HEK293 (cell line): ENCODE results near the gene SDE2.
"Not testable (repeated sequence)": the region's sequence is repeated elsewhere in the genome, so short reads cannot be mapped to it uniquely, and the experiment has no call there.

Source experiments
- CTCF ChIA-PET: fragments of 350-600 bp; formaldehyde crosslinking; extraction: SDS; loops from one replicate; lab custom pipeline; 2021; ENCODE audit warnings: antibody characterized with exemption; lab: Yijun Ruan, JAX
- POLR2A ChIA-PET: fragments of 300-600 bp; formaldehyde crosslinking; extraction: SDS; loops from one replicate; lab custom pipeline; 2020; ENCODE audit warnings: antibody characterized with exemption, inconsistent platforms; lab: Yijun Ruan, JAX
- H3K27ac ChIP-seq: fragments of 200-500 bp; sonication (Bioruptor generic); 2 replicates; pipeline ENCODE4 v1.5.1; 2014; ENCODE audit warnings: low read depth, low read length, control low read depth, inconsistent platforms; ENCODE audit errors: extremely low read depth
- H3K36me3 ChIP-seq, 2 experiments: fragments of 200-500 bp in 1 of 2; sonication (Bioruptor generic) in 1 of 2; 1 replicate in 1 of 2; 2 replicates in 1 of 2; pipeline ENCODE4 v1.5.1; 2014 to 2017; ENCODE audit warnings: inconsistent platforms in 2 of 2, low read length in 2 of 2; ENCODE audit not compliant: control insufficient read depth in 2 of 2, insufficient read depth in 1 of 2
- H3K4me1 ChIP-seq: fragments of 200-500 bp; sonication (Bioruptor generic); 2 replicates; pipeline ENCODE4 v1.5.1; 2014; ENCODE audit warnings: mild to moderate bottlenecking, low read length, inconsistent platforms; ENCODE audit not compliant: control insufficient read depth, insufficient read depth
- H3K4me3 ChIP-seq: 2 replicates; pipeline ENCODE4 v1.5.1; 2011; ENCODE audit warnings: low read depth, mild to moderate bottlenecking, control low read depth, low read length, moderate library complexity
- H3K9me3 ChIP-seq: fragments of 200-500 bp; sonication (Bioruptor generic); 2 replicates; pipeline ENCODE4 v1.5.1; 2014; ENCODE audit warnings: low read depth, low read length, inconsistent platforms; ENCODE audit not compliant: control insufficient read depth, insufficient read depth
- KLF8 ChIP-seq: fragments of 450-650 bp; formaldehyde crosslinking; IDR thresholded peaks from 2 replicates; pipeline ENCODE4 v1.5.1; 2016; ENCODE audit warnings: missing biosample characterization, missing genetic modification characterization
- OVOL3 ChIP-seq: fragments of 450-650 bp; formaldehyde crosslinking; IDR thresholded peaks from 2 replicates; pipeline ENCODE4 v1.5.1; 2016; ENCODE audit warnings: missing biosample characterization, missing genetic modification characterization
- PRDM1 ChIP-seq: fragments of 450-650 bp; formaldehyde crosslinking; IDR thresholded peaks from 2 replicates; pipeline ENCODE4; 2016; ENCODE audit warnings: missing biosample characterization, missing genetic modification characterization
- TCF7L2 ChIP-seq: IDR thresholded peaks from 2 replicates; pipeline ENCODE4 v1.6.1; 2011; ENCODE audit warnings: low read depth, mild to moderate bottlenecking, inconsistent platforms, low read length, moderate library complexity, borderline replicate concordance
- ZBTB8A ChIP-seq: fragments of 450-650 bp; formaldehyde crosslinking; IDR thresholded peaks from 2 replicates; pipeline ENCODE4 v1.5.1; 2016; ENCODE audit warnings: missing biosample characterization, missing genetic modification characterization
- ZFP37 ChIP-seq: fragments of 450-650 bp; formaldehyde crosslinking; IDR thresholded peaks from 2 replicates; pipeline ENCODE4 v1.5.1; 2016; ENCODE audit warnings: missing biosample characterization, missing genetic modification characterization
- ZIC2 ChIP-seq: fragments of 450-650 bp; formaldehyde crosslinking; IDR thresholded peaks from 2 replicates; pipeline ENCODE4 v1.5.1; 2016; ENCODE audit warnings: missing biosample characterization, missing genetic modification characterization
- ZNF121 ChIP-seq: fragments of 450-650 bp; formaldehyde crosslinking; IDR thresholded peaks from 2 replicates; pipeline ENCODE4 v1.5.1; 2016; ENCODE audit warnings: missing biosample characterization, missing genetic modification characterization
- ZNF214 ChIP-seq: fragments of 450-650 bp; formaldehyde crosslinking; IDR thresholded peaks from 2 replicates; pipeline ENCODE4 v1.5.1; 2017; ENCODE audit warnings: missing biosample characterization, mild to moderate bottlenecking, missing genetic modification characterization, borderline replicate concordance
- ZNF292 ChIP-seq: fragments of 450-650 bp; formaldehyde crosslinking; IDR thresholded peaks from 2 replicates; pipeline ENCODE4 v1.5.1; 2016; ENCODE audit warnings: low read depth, missing biosample characterization, missing genetic modification characterization, borderline replicate concordance
- ZNF366 ChIP-seq: fragments of 450-650 bp; formaldehyde crosslinking; conservative IDR thresholded peaks from 2 replicates; pipeline ENCODE4 v1.5.1; 2016; ENCODE audit warnings: missing biosample characterization, missing genetic modification characterization
- ZNF394 ChIP-seq: fragments of 450-650 bp; formaldehyde crosslinking; IDR thresholded peaks from 2 replicates; pipeline ENCODE4 v1.5.1; 2016; ENCODE audit warnings: missing biosample characterization, missing genetic modification characterization, mild to moderate bottlenecking, moderate library complexity, borderline replicate concordance
- ZNF423 ChIP-seq: fragments of 450-650 bp; formaldehyde crosslinking; IDR thresholded peaks from 2 replicates; pipeline ENCODE4 v1.5.1; 2016; ENCODE audit warnings: missing biosample characterization, missing genetic modification characterization
- ZNF426 ChIP-seq: fragments of 450-650 bp; formaldehyde crosslinking; IDR thresholded peaks from 2 replicates; pipeline ENCODE4 v1.5.1; 2017; ENCODE audit warnings: missing biosample characterization, missing genetic modification characterization, mild to moderate bottlenecking, inconsistent platforms, moderate library complexity
- ZNF449 ChIP-seq: fragments of 450-650 bp; formaldehyde crosslinking; IDR thresholded peaks from 2 replicates; pipeline ENCODE4 v1.5.1; 2017; ENCODE audit warnings: missing biosample characterization, mild to moderate bottlenecking, missing genetic modification characterization, moderate library complexity
- ZNF48 ChIP-seq: fragments of 450-650 bp; formaldehyde crosslinking; IDR thresholded peaks from 2 replicates; pipeline ENCODE4 v1.5.1; 2016; ENCODE audit warnings: missing biosample characterization, missing genetic modification characterization
- ZNF529 ChIP-seq: fragments of 450-650 bp; formaldehyde crosslinking; IDR thresholded peaks from 2 replicates; pipeline ENCODE4 v1.5.1; 2017; ENCODE audit warnings: missing genetic modification characterization, missing biosample characterization; ENCODE audit not compliant: insufficient replicate concordance
- ZNF621 ChIP-seq: fragments of 450-650 bp; formaldehyde crosslinking; IDR thresholded peaks from 2 replicates; pipeline ENCODE4 v1.5.1; 2017; ENCODE audit warnings: missing biosample characterization, missing genetic modification characterization

The SDE2 gene

GRCh38 chr1:226019572-226019971 is 20.4 kb upstream of the SDE2 start:
- Histone ChIP-seq H3K4me3 (no peak overlapping the region), H3K36me3 (no peaks in the 10 kb centered on the region), H3K27ac (no peak overlapping the region), H3K4me1 (no peaks in the 10 kb centered on the region), H3K9me3 (no peaks in the 10 kb centered on the region)
- POLR2A ChIA-PET: interaction anchor here (0.6 kb wide), 1 partner anchor 42 kb away, joined by 8 read pairs; no protein-coding TSS in a partner anchor
- TF ChIP-seq ZNF48 (tag by site-specific recombination): no peak
- peak; percentile 90 for TF ChIP-seq ZNF449
- CTCF ChIA-PET: interaction anchor here (0.8 to 1.5 kb wide), 3 partner anchors 27 to 45 kb away, joined by 3 to 6 read pairs (median 5); no protein-coding TSS in a partner anchor

DNA sequence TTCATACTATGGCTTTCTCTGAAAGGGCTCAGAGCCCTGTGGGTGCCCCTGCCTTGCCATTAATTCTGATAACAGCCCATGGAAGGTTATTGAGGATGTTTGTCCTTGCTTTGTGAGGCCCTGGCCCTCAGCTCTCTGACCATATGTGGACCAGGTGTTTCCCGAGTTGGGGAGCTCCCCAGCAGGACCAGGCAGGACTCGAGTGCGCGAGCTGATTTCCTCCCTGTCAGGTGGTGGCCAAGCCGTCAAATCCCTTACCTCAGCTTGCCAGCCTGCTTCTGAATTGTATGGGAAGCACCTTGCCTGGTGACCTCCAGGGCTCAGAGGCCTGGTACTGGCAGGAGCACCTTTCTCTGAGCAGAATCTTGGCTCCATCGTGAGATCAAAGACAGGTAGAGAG is 17.9 kb upstream of the SDE2 start:
- Histone ChIP-seq H3K4me3 (no peak overlapping the region), H3K4me1 (no peaks in the 10 kb centered on the region), H3K36me3 (no peaks in the 10 kb centered on the region), H3K9me3 (no peaks in the 10 kb centered on the region), H3K27ac (no peak overlapping the region)
- TF ChIP-seq TCF7L2 (no peak), ZFP37 (tag by site-specific recombination) (no peak), KLF8 (tag by site-specific recombination) (no peak), ZNF423 (tag by site-specific recombination) (no peak), OVOL3 (tag by site-specific recombination) (no peak), ZNF426 (tag by site-specific recombination) (no peak), ZBTB8A (no peak), ZIC2 (tag by site-specific recombination) (no peak), ZNF621 (tag by site-specific recombination) (no peak), ZNF214 (no peak)
- POLR2A ChIA-PET: no interaction called here
- CTCF ChIA-PET: no interaction called here

DNA sequence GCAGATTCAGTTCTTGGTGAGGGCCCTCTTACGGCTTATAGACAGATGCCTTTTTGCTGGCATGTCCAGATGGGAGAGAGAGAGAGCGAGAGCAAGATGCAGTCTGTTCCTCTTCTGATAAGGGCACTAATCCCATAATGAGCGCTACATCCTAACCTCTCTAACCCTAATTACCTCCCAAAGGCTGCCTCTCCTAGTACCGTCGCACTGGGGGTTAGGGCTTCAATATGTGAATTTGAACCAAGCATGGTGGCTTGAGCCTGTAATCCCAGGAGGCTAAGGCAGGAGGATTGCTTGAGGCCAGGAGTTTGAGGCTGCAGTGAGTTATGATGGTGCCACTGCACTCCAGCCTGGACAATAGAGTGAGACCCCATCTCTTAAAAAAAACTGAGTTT is 10.5 kb upstream of the SDE2 start:
- CTCF ChIA-PET: interaction anchor here (1.2 kb wide), 1 partner anchor 55 kb away, joined by 7 read pairs; no protein-coding TSS in a partner anchor
- POLR2A ChIA-PET: interaction anchor here (1.8 kb wide), 1 partner anchor 10 kb away, joined by 12 read pairs; the partner anchor contains the start of gene SDE2
- no peaks in the 10 kb centered on the region for H3K36me3 ChIP-seq
- TF ChIP-seq ZNF529 (no peak), ZNF292 (tag by site-specific recombination) (no peak), ZNF121 (tag by site-specific recombination) (peak; percentile 90)
- H3K4me3 ChIP-seq: no peak overlapping the region
- H3K27ac ChIP-seq: no peak overlapping the region
- no peaks in the 10 kb centered on the region for H3K4me1 ChIP-seq
- H3K9me3 ChIP-seq: no peaks in the 10 kb centered on the region

DNA sequence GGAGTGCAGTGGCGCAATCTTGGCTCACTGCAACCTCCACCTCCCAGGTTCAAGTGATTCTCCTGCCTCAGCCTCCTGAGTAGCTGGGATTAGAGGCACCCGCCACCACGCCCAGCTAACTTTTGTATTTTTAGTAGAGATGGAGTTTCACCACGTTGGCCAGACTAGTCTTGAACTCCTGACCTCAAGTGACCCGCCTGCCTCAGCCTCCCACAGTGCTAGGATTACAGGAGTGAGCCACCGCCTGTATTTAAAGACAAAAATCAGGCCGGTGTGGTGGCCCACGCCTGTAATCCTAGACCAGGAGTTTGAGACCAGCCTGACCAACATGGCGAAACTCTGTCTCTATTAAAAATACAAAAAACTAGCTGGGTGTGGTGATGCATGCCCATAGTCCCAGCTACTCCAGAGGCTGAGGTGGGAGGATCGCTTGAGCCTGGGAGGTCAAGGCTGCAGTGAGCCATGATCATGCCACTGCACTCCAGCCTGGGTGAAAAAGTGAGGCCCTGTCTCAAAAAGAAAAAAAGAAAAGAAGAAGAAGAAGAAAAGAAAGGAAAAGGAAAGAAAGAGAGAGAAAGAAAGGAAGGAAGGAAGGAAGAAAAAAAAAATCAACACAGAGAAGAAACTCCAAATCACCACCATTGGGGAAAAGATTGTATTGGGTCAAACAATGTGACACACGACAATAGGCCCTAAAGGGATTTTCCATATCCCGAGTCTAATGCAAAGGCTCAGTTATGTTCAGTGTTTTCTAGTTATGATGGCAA is 8.2 kb upstream of the SDE2 start:
- H3K9me3 ChIP-seq, H3K36me3 ChIP-seq, H3K27ac ChIP-seq, H3K4me3 ChIP-seq, H3K4me1 ChIP-seq: not testable (repeated sequence)
- TF ChIP-seq PRDM1 (tag by site-specific recombination) (peak; percentile 40; the same call in 1 of the 2 replicates), ZNF366 (tag by site-specific recombination) (peak; percentile 81), ZNF394 (tag by site-specific recombination) (peak; percentile 36; the same call in 1 of the 2 replicates)
- CTCF ChIA-PET: interaction anchor here (0.6 to 0.7 kb wide), 2 partner anchors 58 to 533 kb away, joined by 4 read pairs; no protein-coding TSS in a partner anchor
- POLR2A ChIA-PET: interaction anchor here (0.6 to 1.4 kb wide), 3 partner anchors 8 to 342 kb away, joined by 3 to 6 read pairs (median 4); partner anchors contain the start of genes H3-3A and SDE2
